Anterior cingulate cortex (tissue), 58 donors: ENCODE data around the gene GALNT18.

Source experiments
- DNase-seq, 58 donors: peaks; one replicate each; lab custom pipeline; 2025; lab: John Stamatoyannopoulos, UW

GALNT18 gene

DNA sequence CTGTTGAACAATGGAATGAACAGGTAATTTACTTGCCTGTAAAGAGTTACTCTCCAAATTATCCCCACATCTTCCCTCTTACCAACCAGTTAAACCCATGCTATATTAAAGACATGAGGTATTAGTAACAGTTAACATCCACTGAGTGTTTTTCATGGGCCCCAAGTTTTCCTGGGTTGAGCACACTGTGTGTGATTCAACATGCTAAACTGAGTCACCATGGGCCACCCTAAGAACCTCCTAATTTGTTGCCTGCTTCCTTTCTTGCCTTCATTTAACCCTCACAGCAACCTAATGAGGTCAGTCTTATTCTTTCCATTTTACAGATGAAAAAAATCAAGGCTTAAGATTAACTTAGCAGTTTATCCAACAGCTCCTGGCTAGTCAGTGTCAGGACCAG, 51.0 kb downstream of the GALNT18 start:
- DNase-seq = no peak

DNA sequence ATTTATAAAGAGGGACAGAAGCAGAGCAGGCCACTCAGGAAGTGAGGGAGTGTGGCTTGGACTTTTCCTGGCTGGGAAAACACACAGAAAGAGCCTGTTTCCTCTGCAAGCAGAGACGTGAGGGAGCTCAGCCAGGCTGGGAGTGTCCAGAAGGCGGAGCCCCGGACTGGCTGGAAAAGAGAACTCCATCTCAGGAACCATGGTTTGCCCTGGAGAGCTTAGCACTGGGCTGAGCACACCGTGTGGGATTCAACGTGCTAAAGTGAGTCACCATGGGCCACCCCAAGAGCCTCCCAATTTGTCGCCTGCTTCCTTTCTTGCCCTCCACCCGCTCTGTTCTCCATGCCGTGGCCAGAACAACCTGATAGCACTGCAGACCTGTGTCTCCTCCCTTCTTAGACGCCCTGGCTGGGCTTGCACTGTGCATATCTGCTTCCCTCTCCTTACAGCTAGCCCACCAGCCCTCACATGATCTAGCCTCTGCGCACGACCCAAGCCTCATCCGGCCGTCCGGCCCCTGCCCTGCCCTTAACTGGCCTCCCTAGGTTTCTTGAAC, 51.8 kb downstream of the GALNT18 start:
- DNase-seq = peak in 27 of 58 donors; percentile 12 to 60 (median 30)

DNA sequence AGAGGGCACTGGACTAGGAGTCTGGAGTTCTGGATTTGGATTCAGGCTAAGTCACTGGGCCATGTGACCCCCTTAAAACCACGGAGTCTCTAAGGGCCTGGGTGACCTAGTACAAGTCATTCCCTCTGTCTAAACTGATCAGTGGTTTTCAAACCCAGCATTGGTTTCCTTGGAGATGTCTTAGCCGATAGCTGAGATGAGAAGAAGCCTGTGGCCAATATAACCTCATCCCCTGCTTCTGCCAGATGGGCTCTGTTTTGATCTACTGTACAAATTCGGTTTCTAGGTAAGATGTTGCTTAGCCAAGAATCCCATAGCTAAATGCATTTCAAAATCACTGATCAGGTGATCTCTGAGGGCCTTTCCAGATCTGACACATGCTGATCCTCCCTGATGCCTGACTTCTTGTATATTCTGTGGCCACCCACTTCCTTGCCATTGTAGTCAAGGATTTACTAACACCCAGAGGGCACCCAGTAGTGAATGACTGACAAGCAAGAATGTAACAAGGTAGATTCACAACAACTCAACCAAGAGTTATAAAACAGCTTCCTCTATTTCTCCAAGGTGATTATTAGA, 53.1 kb downstream of the GALNT18 start:
- no peak for DNase-seq

DNA sequence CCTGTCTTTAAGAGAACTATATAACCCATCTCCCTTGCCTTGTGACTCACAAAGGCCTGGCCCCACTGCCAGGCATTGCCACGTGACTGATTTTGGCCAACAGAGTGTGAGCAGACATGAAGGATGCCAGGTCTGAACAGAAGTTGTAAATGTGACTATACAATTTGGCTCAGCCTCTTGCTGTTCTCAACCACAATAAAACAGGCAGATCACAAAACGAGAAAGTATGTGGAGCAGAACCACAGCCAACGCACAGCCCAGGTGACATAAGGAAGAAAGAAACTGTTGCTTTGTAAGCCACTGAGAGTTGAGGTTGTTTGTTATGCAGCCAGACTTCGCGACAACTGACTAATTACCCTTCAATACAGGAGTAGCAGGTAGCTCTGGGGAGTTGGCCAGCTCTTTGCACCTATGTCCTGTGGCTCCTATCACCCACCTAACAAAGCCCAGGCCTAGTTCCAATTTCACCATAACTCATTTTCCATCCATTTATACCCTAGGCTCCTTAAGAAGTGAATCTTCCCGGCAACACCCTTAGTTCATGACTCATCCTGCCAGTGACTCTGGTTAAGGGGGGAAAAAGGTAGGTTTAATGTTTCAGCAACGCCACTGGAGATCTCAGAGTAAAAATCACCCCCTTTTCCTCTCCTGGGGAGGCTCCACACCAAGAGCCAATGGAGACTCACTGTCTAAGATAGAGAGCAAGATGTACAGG, 53.7 kb downstream of the GALNT18 start:
- DNase-seq = peak in 13 of 58 donors; percentile 5 to 76 (median 25)

DNA sequence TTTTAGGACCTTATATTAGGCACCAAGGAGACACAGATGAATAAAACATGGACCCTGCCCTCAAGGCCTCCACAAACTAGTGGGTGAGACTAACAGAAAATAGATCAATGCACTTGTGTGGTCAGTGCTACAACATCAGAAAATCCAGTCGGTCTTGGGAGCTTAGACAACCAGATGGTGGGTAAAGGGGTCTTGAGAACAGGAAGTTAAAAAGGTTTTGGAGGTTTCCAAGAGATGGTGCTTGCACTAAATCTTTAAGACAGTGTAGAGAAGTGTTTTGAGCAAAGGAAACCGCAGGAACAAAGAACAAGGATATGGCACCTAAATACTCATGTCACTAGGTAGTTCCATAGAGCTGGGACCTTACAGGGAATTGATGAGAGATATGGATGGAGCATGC, 56.2 kb downstream of the GALNT18 start:
- no peak for DNase-seq

DNA sequence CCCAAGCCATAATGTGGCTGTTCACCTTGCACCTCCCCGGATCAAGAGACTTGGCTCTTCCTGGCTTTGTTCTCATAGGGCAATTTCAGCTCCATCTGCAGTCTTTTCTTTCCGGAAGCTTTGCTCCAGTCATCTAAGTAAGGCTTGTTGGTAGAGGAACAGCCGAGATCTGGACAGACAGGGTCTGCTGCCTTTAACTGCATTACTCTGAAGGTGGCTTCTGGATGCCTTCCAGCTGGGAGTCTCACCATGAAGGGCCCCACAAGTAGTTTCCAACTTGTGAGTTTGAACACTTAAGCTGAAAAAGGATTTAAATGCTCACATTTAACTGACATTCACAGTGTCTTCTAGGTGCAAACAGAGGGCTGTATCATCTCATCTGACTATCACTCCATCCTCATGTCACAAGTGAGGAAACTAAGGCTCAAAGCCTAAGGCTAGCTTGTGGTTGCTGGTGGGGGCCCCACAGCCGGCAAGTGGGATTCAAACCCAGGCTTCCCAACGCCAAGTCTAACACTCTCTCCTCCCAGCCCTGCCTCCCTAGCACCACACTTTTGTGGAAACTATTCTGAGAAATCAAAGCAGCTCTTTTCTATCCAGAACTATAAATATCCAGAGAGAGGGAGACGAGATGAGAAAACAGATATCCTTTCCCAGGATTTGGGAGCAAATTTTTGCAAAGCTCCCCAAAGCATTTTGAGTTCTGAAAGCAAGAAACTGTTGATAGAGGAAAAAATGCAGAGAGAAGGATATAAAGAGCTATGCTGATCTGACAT, 58.4 kb downstream of the GALNT18 start:
- peak in 5 of 58 donors; percentile 10 to 61 (median 26) for DNase-seq

DNA sequence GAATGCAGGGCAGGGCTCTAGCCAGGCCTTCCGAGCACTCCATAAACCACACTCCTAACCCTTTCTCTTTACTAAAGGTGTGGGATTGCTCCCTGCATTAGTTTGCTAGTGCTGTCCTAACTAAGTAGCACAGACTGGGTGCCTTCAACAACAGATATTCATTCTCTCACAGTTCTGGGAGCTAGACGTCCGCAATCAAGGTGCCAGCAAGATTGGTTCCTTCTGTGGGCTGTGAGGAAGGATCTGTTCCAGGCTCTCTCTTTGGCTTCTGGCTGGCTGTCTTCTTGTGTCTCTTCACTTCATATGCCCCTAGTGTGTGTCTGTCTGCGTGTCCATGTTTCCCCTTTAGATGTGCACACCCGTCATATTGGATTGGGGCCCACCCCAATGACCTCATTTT, 59.8 kb downstream of the GALNT18 start:
- DNase-seq = no peak

DNA sequence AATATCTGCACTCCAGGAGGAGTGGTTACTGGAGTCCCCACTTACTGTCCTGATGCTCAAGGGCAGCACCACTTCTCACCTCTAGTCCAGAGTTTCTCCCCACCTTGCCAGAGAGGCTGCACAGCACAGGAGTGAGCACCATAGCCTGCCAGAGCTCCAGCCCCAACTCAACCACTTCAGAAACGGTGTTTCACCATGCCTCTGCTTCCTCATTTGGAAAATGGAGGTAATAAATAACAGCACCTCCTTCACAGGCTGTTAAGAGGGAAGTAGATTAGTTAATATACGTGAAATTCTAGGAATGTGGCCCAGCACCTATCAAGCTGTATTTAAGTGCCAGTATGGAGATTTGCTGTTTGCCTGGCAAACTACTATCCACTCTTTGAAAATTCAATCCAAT, 63.0 kb downstream of the GALNT18 start:
- no peak for DNase-seq

DNA sequence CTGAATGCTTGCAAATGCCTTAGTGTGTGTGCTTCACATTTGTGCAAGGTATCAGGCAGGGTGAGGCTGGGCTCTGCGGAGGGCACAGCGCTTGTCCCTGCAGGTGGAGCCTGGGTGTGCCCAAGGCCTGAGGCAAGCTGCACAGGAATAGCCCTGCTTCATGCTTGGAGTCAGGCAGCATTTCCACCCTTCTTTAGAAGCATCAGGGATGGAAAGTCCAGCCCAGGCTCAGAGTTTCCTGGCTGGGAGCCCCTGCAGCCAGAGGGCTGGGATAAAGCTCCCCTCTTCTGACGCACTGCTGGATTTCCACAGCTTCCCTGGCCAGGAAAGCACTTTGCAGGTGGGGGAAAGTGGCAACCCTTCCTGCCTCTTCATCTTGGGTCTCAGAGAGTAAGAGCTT, 63.4 kb downstream of the GALNT18 start:
- no peak for DNase-seq

DNA sequence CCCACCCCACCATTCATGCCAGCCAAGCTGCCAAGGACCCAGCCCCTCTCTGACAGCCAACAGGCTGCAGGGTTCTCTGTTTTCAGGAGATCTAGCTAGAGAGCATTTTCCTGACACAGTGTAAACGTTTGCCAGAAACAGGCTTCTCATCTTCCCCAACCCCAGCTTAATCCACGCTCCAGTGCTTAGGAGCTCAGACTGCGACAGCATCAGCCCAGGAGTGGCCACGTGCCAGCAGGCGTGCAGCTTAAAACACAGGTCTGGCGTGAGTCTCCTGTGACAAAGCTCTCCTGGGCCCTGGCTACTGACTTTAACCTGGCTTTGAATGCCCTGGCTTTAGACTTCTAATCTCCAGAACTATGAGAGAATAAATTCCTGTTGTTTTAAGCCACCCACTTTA, 66.6 kb downstream of the GALNT18 start:
- peak in 14 of 58 donors; percentile 7 to 31 (median 18) for DNase-seq

DNA sequence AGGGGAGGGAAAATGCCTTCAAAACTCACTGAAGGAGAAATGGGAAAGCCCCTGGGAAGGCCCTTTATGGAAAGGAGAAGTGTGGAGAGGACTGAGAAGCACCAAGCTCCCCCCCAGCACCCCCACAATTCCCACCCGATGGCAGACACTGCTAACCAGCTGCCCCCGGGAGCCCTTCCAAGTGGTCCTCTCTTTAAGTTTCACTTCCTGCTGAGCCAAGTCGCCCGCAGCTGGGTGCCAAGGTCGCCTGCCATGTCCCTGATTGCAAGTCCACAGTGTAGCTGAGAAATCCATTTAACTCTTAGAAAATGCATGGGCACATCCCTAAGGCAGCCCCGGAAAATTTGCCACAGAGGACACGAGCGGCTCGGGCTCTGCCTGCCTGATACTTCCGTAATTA, 68.2 kb downstream of the GALNT18 start:
- peak in 1 of 58 donors; percentile 5 for DNase-seq

DNA sequence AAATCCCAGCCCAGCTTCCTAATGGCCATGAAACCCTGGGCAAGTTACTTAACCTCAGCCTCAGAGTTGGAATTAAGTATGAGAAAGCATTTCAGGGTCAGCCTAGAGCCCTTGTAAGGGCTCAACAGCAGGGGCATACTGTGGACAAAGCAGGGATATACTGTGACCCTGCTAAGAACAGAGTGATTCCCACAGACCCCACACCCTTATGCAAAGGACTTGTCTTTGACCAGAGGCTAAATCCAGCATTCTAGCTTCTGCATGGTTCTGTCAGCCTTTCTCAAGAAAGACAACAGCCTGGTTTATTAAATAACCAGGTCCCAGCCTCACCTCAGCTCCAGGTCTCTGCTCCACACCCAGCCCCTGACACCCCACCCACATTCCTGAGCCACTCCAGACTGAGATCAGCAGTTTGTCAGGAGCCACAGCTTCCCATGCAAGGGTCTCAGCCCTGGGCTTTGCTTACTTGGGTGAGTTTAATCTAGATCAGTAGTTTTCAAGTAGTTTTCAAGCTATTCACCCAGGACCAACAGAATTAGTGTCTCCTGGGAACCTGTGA, 69.2 kb downstream of the GALNT18 start:
- no peak for DNase-seq

DNA sequence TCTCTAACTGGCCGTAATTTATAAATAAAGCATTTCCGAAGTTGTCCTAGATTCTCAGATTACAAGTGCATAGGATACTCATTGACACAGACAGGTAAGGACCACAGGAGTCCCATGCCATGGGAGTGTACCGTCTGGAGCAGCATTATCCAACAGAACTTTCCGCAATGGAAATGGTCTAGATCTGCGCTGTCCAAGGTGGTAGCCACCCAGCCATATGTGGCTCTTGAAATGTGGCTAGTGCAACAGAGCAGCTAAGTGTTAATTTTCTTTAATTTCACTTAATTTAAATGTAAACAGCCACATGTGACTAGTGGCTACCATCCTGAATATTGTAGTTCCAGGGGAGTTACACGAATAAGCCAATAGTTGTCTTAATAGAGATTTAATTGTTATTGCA, 71.3 kb downstream of the GALNT18 start:
- no peak for DNase-seq

DNA sequence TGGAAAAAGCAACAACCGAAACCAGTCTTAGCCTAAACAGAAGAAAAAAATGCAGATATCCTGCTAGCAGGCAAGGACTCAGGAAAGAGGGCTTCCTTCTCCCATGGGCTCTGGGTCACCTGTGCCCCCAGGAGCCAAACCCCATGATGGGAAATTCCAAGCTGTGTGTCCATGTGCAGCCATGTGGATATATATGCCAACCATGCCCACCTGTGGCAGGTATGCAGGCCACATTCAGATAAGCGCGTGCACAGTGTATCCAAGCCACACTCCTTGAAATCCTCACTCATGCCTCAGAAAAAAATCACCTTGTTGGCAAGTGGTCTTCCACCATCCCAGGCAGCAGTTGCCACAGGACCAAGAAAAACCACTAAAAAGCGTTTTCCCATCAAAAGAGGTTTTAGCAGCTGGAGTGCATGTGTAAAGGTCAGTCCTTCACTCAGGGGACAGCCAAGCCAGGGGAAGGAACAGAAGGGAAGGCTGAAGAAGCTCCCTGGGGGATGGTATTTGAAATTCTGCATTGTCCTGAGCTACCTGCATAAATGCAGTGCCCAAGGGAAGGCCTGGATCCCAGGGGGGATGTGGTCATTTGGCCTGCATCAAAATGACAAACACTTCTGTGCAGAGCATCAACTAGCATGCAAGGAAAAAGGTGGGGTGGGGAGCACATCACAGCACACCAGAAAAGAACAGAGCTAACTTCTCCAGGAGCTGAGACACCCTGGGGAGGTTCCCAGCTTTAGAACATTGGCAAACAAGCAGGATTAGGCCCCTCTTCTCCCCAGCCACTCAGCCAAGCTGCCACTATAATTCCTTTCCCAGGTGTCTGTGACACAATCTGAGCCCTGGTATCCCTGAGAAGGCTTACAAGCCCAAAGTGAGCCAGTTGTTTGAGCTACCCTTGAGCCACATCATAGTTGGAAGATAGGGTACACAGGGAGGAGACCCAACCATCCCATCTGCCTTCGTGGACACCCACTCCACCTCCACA, 76.2 kb downstream of the GALNT18 start:
- no peak for DNase-seq

DNA sequence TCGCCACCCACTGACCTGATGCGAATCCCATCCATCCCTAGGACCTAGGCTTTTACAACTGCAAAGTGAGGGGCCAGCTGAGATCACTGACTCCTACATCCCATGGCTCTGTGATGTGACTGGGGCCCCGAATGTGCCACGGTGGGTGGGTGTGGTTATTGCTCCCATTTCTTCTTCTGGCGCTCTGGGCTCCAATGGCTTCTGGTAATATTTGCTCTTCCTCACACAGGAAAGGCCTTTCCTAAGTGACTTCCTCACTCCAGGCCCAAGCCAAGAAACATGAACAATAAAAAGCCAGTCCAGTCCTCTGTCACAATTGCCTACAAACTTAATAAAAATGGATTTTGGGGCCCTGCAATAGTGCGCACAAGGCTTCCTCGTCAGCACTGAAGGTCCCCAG, 78.1 kb downstream of the GALNT18 start:
- no peak for DNase-seq

DNA sequence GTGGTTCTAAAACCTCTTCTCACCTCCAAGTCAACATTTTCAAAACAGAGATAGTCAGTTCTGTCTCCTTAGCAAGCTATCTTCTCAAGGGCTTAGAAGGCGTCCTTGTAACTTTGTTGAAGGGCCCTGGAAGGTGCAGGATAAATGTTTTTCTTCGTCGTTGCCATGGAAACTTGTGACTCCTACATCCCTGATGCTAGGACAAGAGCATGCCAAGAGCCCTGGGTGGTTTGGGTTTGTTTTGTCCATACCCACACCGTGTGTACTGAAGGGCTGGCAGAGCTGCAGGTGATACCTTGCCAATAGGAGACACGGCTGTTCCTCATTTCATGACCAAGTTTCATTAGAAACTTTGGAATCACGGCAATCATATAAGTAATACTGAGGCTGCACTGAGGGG, 81.6 kb downstream of the GALNT18 start:
- no peak for DNase-seq

DNA sequence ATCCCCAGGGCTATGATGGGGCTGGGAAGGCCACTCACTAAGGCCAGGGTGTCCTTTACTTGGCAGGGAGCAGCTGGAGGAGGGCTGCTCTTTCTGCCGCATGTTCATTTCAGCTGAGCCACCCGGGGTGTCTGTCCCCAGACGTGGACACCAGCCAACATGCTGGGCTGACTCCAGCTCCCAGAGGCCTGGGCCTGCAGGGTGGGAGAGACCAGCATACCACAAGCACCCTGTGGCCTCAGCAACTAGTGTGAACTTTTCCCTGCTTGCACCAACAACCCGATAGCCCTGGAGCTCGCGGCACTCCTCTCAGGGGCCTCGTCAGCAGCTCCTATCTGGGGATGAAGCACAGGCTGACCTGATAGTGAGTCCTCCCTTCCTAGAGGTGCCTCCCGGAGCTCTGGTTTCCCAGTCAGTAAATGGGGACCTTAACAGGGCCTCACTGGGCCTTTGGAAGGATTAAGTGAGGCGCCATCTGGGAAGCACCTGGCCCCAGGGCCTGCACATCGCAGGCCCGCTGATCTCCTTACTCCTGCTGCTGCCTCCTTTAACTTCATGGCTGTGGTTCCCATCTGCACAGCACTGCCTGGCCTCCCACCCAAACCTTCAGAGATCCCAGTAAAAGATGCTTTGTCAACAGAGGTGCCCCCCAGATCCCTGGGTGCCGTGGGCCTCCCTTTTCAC, 83.4 kb downstream of the GALNT18 start:
- peak in 8 of 58 donors; percentile 8 to 24 (median 14) for DNase-seq

DNA sequence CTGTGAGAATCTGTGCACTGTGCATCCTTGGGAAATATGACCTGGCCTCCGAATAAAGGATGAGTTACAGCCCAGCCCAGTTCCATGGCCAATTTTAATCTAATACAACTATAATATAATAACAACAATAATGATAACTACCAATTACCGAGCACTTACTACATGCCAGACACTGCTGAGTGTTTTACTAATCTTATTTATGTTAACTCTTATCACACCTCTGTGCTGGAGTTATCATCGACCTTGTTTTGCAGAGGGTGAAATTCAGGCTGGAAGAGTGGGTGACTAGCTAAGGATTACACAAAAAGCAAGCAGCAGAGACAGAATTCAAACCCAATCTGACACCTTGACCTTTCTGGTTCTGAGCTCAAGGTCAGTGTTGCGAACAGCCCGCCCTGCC, 83.9 kb downstream of the GALNT18 start:
- no peak for DNase-seq

DNA sequence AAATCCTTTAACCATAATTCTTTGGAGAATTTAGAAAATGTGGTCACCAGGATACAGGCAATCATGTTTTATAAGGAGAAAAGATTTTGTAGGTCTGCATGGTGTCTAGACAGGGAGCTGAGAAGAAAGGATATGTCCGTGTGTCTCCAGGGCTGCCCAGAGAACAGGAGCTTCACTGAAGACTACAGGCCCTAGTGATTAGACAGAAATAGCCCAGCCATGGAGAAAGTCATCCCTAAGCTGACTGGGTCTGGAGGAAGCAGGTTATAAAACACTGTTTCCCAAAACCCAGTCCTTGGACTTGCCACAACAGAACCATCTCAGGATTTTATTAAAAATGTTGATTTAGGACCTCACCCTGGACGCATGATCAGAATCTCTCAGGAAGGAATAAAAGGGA, 84.4 kb downstream of the GALNT18 start:
- no peak for DNase-seq
